HG02981 (cell line): ENCODE measurements around the gene SYTL3.
"Not testable (repeated sequence)": the region's sequence is repeated elsewhere in the genome, so short reads cannot be mapped to it uniquely, and the experiment has no call there.

Experiments
- ATAC-seq: cut with Tn5 transposase; IDR thresholded peaks from one replicate; pipeline ENCODE4 v1.9.1; 2021; ENCODE audit warnings: mild to moderate bottlenecking, moderate library complexity; ENCODE audit not compliant: unreplicated experiment

Gene SYTL3

GRCh38 chr6:158661156-158661685 is 11.4 kb downstream of the SYTL3 start:
- no peak for ATAC-seq

- ATAC-seq = no peak
Observed at GRCh38 chr6:158662607-158662953, 12.7 kb downstream of the SYTL3 start.

- no peak for ATAC-seq
Observed at GRCh38 chr6:158662954-158663624, 13.2 kb downstream of the SYTL3 start.

- ATAC-seq = no peak
Observed at GRCh38 chr6:158663625-158664165, 13.8 kb downstream of the SYTL3 start.

GRCh38 chr6:158665332-158665731 is 15.5 kb downstream of the SYTL3 start:
- no peak for ATAC-seq

GRCh38 chr6:158666628-158667359 is 16.9 kb downstream of the SYTL3 start:
- ATAC-seq = no peak

GRCh38 chr6:158667360-158667981 is 17.6 kb downstream of the SYTL3 start:
- ATAC-seq = no peak

- ATAC-seq = no peak
Observed at GRCh38 chr6:158668707-158669103, 18.9 kb downstream of the SYTL3 start.

- no peak for ATAC-seq
Observed at GRCh38 chr6:158669145-158670035, 19.5 kb downstream of the SYTL3 start.

GRCh38 chr6:158672119-158672518 is 22.3 kb downstream of the SYTL3 start:
- not testable (repeated sequence) for ATAC-seq

- no peak for ATAC-seq
Observed at GRCh38 chr6:158672726-158673125, 22.9 kb downstream of the SYTL3 start.

- no peak for ATAC-seq
Observed at GRCh38 chr6:158674342-158675131, 24.7 kb downstream of the SYTL3 start.

GRCh38 chr6:158677094-158677493 is 27.2 kb downstream of the SYTL3 start:
- ATAC-seq = not testable (repeated sequence)

GRCh38 chr6:158677906-158678578 is 28.2 kb downstream of the SYTL3 start:
- no peak for ATAC-seq

GRCh38 chr6:158680015-158680414 is 30.2 kb downstream of the SYTL3 start:
- no peak for ATAC-seq

GRCh38 chr6:158680481-158680880 is 30.6 kb downstream of the SYTL3 start:
- ATAC-seq = no peak

GRCh38 chr6:158684311-158684710 is 34.5 kb downstream of the SYTL3 start:
- ATAC-seq = no peak

GRCh38 chr6:158684745-158685324 is 35.0 kb downstream of the SYTL3 start:
- no peak for ATAC-seq

- no peak for ATAC-seq
Observed at GRCh38 chr6:158686311-158686710, 36.5 kb downstream of the SYTL3 start.
